H1 (cell line): ENCODE results near the gene VWA2. TPM values are rescaled to one million over a fixed set of nuclear protein-coding genes. Genes with fewer than 3 reads are reported as not detected.

ENCODE experiments used
- KDM1A ChIP-seq: fragments of 200-600, 300-600 bp; sonication (generic); IDR thresholded peaks from 2 replicates; pipeline ENCODE4 v1.7.1; 2016; ENCODE audit warnings: mild to moderate bottlenecking, low read length, borderline replicate concordance
- polyA plus RNA-seq, 7 experiments: library from polyadenylated mRNA; depleted of rRNA in 3 of 7; stranded (reverse) in 5 of 7; unstranded in 2 of 7; fragments of >200 nt in 5 of 7; fragments of 200-250 nt in 2 of 7; gene quantifications; 1 replicate in 5 of 7; 2 replicates in 1 of 7; 4 replicates in 1 of 7; pipeline versions ENCODE4 v1.2.1 to v1.2.3, GENCODE V29; 2011 to 2013; ENCODE audit warnings: missing spikeins in 2 of 7, mixed read lengths in 2 of 7
- total RNA-seq: library from RNA; stranded (reverse); fragmentation: NEBNext Ultra II Directional; extraction: Animal tissue kit (Norgen Biotek cat#: 25700); gene quantifications from 2 replicates; pipeline ENCODE4 v1.2.1, GENCODE V29; 2021
- TF ChIP-seq, protein P1 (sequence below): fragments of 300-600 bp; sonication (generic); IDR thresholded peaks from 2 replicates; pipeline ENCODE4 v1.7.1; 2012; ENCODE audit warnings: low read length, moderate library complexity, mild to moderate bottlenecking, inconsistent platforms; ENCODE audit not compliant: insufficient replicate concordance

VWA2 gene
- total and polyA plus RNA-seq, 2 of the 8 experiments (the other 6 are each of a cell fraction or from before 2014, with no cell fraction given) = 2.8 to 2.9 TPM

DNA sequence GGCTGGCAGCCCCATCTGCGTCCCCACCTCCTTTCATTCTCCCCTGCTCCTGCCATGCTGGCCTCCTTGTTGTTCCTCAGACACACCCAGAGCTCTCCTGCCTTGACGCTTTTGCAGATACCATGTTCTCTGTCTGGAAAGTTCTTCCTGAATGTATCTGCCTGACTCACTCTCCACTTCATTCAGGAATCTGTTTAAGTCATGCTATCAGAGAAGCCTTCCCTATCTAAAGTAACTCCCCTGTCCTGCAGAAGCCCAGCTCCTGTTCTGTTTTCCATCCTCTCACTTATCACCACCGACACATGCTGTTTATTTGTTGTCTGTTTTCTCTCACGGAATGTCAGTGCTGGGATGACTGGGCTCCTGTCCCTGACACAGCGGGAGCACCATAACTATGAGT is 83.3 kb downstream of the VWA2 start (continued):
- TF ChIP-seq, protein P1, sequence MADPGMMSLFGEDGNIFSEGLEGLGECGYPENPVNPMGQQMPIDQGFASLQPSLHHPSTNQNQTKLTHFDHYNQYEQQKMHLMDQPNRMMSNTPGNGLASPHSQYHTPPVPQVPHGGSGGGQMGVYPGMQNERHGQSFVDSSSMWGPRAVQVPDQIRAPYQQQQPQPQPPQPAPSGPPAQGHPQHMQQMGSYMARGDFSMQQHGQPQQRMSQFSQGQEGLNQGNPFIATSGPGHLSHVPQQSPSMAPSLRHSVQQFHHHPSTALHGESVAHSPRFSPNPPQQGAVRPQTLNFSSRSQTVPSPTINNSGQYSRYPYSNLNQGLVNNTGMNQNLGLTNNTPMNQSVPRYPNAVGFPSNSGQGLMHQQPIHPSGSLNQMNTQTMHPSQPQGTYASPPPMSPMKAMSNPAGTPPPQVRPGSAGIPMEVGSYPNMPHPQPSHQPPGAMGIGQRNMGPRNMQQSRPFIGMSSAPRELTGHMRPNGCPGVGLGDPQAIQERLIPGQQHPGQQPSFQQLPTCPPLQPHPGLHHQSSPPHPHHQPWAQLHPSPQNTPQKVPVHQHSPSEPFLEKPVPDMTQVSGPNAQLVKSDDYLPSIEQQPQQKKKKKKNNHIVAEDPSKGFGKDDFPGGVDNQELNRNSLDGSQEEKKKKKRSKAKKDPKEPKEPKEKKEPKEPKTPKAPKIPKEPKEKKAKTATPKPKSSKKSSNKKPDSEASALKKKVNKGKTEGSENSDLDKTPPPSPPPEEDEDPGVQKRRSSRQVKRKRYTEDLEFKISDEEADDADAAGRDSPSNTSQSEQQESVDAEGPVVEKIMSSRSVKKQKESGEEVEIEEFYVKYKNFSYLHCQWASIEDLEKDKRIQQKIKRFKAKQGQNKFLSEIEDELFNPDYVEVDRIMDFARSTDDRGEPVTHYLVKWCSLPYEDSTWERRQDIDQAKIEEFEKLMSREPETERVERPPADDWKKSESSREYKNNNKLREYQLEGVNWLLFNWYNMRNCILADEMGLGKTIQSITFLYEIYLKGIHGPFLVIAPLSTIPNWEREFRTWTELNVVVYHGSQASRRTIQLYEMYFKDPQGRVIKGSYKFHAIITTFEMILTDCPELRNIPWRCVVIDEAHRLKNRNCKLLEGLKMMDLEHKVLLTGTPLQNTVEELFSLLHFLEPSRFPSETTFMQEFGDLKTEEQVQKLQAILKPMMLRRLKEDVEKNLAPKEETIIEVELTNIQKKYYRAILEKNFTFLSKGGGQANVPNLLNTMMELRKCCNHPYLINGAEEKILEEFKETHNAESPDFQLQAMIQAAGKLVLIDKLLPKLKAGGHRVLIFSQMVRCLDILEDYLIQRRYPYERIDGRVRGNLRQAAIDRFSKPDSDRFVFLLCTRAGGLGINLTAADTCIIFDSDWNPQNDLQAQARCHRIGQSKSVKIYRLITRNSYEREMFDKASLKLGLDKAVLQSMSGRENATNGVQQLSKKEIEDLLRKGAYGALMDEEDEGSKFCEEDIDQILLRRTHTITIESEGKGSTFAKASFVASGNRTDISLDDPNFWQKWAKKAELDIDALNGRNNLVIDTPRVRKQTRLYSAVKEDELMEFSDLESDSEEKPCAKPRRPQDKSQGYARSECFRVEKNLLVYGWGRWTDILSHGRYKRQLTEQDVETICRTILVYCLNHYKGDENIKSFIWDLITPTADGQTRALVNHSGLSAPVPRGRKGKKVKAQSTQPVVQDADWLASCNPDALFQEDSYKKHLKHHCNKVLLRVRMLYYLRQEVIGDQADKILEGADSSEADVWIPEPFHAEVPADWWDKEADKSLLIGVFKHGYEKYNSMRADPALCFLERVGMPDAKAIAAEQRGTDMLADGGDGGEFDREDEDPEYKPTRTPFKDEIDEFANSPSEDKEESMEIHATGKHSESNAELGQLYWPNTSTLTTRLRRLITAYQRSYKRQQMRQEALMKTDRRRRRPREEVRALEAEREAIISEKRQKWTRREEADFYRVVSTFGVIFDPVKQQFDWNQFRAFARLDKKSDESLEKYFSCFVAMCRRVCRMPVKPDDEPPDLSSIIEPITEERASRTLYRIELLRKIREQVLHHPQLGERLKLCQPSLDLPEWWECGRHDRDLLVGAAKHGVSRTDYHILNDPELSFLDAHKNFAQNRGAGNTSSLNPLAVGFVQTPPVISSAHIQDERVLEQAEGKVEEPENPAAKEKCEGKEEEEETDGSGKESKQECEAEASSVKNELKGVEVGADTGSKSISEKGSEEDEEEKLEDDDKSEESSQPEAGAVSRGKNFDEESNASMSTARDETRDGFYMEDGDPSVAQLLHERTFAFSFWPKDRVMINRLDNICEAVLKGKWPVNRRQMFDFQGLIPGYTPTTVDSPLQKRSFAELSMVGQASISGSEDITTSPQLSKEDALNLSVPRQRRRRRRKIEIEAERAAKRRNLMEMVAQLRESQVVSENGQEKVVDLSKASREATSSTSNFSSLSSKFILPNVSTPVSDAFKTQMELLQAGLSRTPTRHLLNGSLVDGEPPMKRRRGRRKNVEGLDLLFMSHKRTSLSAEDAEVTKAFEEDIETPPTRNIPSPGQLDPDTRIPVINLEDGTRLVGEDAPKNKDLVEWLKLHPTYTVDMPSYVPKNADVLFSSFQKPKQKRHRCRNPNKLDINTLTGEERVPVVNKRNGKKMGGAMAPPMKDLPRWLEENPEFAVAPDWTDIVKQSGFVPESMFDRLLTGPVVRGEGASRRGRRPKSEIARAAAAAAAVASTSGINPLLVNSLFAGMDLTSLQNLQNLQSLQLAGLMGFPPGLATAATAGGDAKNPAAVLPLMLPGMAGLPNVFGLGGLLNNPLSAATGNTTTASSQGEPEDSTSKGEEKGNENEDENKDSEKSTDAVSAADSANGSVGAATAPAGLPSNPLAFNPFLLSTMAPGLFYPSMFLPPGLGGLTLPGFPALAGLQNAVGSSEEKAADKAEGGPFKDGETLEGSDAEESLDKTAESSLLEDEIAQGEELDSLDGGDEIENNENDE = no peak
- no peak for TF ChIP-seq KDM1A
- TF ChIP-seq, all 59 proteins: peak for 0
